SW480 (cell line): ENCODE measurements around the gene CRKL.
A peak's percentile ranks its signal among the peaks of the same experiment; 100 is the strongest.

ENCODE experiments used
- DNase-seq: peaks from one replicate; pipeline ENCODE4 v3.0.0-alpha.2; 2016; ENCODE audit warnings: low spot score

The CRKL gene

DNA sequence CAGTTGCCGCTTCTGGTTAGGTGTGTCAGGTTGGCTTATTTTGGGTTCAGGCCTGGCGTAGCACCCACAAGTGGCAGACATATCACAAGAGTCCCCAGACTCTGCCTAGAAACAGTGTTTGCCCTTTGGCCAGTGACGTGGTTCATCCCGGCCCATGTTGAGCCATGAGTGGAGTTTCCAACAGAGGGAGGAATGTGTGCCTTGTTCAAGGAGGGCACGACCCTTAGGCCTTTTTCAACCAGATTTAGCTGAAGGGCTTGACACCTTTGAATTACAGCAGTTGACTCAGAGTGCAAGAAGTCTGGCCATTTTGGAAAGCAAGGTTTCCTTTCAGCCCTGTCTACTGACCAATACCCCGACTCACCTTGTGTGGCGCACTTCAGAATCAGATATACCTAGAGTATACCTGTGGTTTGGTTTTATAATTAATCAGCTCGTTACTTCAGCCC is 34.7 kb downstream of the CRKL start:
- no peak for DNase-seq

GRCh38 chr22:20952544-20953341 is 35.5 kb downstream of the CRKL start:
- no peak for DNase-seq

DNA sequence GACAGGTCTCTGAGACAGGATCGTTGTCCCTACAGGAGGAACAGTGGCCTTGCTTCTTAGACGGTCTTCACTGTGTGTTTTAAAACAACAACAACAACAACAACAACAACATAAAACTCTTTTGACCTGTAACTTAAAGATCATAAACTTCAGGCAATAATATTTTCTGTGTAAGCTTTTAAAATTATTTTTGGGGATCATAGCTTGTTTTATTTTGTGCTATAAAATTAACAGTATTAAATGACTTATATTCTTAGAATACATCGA is 36.1 kb downstream of the CRKL start:
- no peak for DNase-seq

- DNase-seq: no peak
Observed at GRCh38 chr22:20953668-20954500, 36.7 kb downstream of the CRKL start.

DNA sequence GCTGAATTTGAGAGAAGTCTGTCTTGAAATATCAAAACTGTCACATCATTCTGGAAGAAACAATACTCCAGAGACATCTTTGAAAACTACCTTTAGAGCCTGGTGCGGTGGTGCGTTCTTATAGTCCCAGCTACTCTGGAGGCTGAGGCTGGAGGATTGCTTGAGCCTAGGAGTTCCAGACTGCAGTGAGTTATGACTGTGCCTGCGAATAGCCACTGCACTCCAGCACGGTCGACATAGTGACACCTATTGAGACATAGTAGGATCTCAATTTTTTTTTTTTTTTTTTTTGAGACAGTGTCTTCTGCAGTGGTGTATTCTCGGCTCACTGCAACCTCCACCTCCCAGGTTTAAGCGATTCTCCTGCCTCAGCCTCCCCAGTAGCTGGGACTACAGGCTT is 38.3 kb downstream of the CRKL start:
- no peak for DNase-seq

DNA sequence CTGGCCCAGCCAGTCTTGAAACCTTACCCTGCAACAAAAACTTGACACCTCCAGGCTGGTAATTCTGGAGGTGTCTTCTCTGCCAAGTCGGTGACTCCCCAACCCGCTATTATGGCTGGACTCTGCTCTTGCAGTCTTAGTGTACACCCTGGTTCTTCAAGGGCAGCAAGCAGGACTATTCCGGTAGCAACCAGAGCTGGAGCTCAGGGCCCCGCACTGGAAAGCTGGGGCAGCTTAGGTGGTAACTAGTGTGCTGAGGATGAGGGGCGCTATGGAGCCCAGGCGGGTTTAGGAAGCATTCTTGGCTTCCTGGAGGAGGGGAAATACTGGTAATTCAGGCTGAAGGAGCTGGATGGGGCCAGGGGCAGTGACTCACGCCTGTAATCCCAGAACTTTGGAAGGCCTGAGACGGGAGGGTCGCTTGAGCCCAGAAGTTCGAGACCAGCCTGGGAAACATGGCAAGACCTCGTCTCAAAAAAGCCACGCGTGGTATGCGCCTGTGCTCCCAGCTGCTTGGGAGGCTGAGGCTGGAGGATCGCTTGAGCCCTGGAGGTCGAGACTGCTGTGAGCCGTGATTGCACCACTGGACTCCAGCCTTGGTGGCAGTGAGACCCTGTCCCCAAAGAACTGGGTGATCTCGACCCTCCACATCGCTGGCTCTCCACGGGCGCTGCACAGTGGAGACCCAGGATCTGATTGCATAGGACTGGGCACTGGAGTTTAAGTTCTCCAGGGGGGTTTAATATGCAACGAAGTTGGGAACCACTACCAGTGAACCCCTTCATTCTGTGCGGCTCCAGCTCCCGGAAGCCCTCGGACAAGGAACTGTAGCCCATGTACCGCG is 39.3 kb downstream of the CRKL start:
- no peak for DNase-seq

GRCh38 chr22:20957102-20957682 is 40.0 kb downstream of the CRKL start:
- DNase-seq: no peak

DNA sequence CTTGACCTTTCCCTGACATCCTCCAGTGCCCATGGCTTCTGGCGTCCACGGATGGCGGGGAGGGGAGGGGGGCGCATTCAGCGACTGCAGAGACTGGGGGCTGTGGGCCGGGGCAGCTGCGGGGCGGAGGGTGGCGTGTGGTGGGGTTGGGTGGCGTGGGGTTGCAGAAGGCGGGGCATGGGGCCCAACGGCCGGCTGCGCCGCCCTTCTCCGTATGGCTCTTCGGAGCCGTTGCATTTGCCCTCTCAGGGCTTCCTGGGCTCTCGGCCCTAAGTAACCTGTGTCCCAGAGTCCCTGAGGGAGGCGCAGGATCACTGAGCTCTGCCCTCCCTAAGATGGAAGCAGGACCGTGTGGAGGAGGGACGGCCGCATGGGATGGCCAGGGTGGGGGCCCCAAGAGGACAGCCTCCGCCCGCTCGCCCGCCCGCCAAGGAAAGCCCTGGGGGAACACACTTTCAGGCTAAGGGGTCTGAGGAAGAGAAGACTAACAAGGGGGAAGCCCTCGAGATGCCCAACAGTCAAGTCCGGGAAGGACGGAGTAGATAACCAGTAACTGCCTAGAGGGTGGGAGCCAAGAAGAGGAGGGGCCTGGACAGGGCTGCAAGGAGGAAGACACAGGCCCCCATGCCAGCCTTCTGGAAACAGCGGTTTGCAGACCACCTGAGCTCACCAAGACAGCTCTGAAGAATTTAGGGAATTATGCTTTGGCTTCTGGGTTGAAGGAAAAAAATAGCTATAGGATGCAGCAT is 40.6 kb downstream of the CRKL start:
- DNase-seq: peak; percentile 66

GRCh38 chr22:20959578-20960461 is 42.6 kb downstream of the CRKL start:
- DNase-seq: no peak

- no peak for DNase-seq
Observed at GRCh38 chr22:20960609-20961008, 43.4 kb downstream of the CRKL start.

- no peak for DNase-seq
Observed at GRCh38 chr22:20962491-20962945, 45.3 kb downstream of the CRKL start.

DNA sequence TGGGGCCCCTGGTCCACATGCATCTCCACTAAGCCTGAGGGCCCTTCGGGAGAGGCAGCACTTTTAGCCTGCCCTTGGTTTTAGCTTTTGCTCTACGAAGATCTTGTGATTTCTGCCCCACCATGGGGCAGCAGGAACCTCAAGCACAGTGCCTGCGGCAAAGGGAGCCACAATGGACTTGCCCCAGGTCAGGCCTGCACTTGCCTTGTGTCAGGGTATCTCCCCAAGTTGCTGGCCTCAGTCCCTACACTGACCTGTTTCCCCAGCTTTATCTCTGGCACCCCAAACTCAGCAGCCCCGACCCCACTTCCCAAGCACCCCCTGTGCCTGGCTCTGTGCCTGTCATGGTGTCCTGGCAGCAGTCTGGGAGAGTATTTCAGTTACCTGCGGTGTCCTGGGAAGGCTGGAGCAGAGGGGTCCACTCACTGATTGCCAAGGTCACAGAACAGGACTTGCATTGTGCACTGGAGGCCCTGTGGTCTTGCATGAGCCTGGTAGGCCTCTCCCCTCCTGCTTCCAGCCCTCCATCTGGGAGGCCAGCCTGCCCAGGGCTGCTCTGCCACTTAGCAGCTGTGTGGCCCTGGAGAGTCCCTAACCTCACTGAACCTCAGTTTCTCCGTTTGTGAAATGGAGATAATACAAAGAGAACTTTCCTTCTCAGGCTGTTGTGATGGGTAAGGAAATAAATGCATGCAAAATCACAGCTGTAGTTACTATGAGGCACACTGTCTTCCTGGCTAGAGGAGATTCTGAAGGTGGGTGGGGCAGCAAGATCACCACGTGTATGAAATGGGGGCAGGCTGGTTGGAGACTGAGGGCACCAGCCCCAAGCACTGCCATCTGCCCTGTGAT is 46.2 kb downstream of the CRKL start:
- no peak for DNase-seq

DNA sequence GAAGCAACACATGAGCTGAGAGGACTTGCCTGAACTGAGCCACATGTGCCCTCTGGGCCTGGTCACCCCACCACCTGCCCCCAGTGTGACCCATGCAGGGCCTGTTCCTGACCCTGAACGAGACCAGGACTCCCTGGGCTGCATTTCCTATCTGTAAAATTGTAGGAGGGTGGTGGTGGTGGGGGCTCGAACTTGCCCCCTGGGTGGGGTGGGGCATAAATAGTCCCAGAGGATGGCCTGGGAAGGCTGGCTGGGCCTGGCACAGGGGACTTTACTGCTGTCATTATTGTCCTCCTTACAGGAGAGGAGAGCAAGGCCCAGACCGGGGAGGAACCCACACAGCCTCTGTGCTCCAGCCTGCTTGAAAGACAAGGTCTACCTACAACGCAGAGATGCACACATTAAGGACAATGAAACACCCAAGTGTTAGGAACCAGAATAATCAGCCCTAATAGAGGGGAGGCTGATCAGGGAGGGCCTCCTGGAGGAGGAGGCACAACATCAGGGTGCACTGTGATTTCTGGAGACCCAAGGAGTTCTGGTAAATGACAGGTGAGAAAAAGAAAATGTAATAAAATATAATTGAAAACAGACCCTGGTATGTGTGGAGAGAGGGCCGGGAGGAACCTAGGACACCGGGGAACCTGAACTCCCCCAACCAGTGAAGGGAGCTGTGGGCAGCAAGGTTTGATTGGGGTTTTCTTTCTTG is 47.0 kb downstream of the CRKL start:
- no peak for DNase-seq

DNA sequence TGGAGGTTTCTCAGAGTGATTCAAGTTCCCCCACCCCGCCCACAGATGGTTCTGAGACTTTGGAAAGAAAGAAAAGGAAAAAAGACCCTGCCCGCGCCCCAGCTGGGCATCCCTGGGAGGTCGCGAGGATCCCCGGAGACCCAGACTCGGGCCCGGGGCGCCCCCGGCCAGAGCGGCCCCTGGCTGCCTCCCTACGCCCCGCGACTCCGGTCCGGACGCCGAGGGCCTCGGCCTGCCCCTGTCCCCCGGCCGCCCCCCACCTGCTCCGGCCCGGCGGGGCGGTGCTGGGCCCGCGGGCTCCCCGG is 47.5 kb downstream of the CRKL start:
- DNase-seq: no peak

GRCh38 chr22:20965104-20965887 is 48.1 kb downstream of the CRKL start:
- no peak for DNase-seq

GRCh38 chr22:20965888-20966855 is 49.0 kb downstream of the CRKL start:
- DNase-seq: peak; percentile 56
